CD4-positive, alpha-beta T cell treated with Interleukin-4 for 4 hours (primary cell): ENCODE measurements around the gene TAAR6.
"Not testable (repeated sequence)": the region's sequence is repeated elsewhere in the genome, so short reads cannot be mapped to it uniquely, and the experiment has no call there.

Experiments
- DNase-seq: peaks from one replicate; pipeline ENCODE4 v3.0.0-alpha.2; 2020

TAAR6 gene

DNA sequence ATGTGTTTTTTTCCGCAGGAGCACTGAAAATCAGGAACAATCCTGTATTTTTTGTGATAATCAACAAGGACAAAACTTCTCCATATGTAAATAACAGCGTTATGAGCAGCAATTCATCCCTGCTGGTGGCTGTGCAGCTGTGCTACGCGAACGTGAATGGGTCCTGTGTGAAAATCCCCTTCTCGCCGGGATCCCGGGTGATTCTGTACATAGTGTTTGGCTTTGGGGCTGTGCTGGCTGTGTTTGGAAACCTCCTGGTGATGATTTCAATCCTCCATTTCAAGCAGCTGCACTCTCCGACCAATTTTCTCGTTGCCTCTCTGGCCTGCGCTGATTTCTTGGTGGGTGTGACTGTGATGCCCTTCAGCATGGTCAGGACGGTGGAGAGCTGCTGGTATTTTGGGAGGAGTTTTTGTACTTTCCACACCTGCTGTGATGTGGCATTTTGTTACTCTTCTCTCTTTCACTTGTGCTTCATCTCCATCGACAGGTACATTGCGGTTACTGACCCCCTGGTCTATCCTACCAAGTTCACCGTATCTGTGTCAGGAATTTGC lies at the start of gene TAAR6:
Gene TAAR6, plus strand, starts transcription at position 102 of the 557 bp plus-strand sequence. Its CDS starts 0 bp downstream, at position 102.
- no peak for DNase-seq

DNA sequence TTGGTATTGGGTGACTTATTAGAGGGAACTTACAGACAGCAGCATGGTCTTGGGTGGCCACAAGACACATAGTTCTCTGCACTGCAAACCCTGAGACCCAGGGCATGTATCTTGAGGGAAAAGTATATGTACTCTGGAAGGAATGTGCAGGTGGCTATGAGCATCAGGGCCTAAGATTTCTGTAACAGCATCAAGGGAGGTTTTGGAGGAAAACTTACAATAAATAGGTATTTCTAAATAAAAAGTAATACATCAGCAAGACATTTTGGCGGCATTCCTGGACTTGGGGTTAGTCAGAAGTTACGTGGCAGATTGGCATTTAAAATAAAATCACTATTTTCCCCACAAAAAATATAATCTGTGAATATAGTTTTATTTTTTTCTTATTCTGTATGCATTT lies 49.2 kb upstream of the TAAR6 start:
- DNase-seq, result no peak

DNA sequence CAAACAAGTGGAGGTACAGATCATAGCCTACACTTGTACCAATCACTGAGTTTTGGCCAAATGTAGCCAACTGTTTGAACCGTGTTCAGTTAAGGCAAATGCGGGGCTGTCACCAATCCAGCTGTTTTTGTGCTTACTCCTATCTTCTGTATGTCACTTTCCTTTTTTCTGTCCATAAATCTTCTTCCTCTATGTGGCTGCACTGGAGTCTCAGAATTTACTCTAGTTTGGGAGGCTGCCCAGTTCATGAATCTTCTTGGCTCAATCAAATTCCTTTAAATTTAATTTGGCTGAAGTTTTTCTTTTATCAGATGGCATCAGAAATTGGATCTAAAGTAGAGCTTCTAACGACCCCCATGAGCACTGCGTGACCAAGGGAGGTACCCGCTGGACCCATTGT lies 45.5 kb upstream of the TAAR6 start:
- no peak for DNase-seq

DNA sequence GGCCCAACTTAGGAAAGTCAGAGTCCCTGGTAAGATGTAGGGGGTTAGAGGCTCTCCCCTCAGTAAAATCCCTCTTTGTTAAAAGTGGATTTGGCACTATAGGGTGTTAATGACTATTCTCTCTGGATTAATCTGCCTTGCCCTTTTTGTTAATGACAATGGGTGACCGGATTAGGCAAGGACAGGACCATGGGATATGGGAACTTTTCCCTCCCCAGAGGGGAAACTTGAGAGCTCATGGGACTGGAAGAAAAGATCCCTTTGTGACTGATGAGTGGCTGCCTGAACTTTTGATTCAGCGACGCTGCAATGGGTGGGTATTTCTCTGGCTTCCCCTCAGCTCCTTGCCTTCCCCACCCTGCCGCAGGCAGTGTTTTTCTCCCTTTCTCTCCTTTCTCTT lies 44.3 kb upstream of the TAAR6 start:
- DNase-seq, result no peak

DNA sequence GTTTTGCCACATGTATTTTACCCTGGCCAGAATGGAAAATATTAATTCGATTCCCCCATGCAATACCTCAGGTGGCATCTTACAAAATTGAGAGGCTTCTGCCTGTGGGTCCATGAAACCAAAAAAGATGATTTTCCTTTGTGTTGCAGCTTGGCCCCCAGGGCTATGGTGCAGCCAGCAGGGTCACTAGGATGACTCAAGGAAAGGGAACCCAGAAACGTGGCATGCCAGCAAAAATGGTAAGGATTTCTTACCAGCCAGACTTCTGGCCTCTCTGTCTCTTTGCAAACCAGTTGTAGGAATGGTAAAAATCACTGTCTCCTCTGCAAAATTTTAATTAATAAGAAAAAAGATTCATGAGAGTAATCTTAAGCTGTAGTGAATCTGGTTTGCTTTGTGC lies 43.7 kb upstream of the TAAR6 start:
- DNase-seq, result no peak

- DNase-seq, result no peak
These were observed 42.3 kb upstream of the TAAR6 start for GRCh38 chr6:132527791-132528190.

DNA sequence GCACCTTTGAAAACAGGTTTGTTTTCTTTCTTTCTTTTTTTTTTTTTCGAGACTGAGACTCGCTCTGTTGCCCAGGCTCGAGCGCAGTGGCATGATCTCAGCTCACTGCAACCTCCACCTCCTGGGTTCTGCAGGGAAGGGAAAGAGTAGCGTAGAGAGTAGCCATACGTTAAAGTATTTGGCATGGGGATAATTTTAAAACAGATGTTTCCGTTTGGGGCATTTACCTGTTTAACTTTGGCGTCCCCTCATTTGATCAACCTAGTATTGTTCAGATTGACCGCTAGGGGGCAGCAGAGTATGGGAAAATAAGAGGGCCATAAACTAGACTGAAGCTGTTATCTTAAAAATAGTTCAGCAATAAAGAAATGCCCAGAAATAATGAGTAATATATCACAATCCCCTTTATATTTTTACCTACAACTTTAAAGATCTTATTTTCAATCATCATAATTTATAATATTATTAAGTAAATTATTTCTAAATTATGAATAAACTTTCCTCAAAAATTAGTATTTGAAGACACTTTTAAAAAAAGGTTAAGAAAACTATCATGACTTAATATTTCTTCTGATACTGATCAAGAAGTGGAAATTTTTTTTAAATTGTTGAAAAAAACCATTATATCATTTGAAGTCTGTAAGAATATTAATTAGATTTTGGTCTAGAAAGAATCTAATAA lies 39.7 kb upstream of the TAAR6 start:
- DNase-seq, result peak; percentile 74

GRCh38 chr6:132534546-132534945 lies 35.6 kb upstream of the TAAR6 start:
- DNase-seq, result not testable (repeated sequence)

DNA sequence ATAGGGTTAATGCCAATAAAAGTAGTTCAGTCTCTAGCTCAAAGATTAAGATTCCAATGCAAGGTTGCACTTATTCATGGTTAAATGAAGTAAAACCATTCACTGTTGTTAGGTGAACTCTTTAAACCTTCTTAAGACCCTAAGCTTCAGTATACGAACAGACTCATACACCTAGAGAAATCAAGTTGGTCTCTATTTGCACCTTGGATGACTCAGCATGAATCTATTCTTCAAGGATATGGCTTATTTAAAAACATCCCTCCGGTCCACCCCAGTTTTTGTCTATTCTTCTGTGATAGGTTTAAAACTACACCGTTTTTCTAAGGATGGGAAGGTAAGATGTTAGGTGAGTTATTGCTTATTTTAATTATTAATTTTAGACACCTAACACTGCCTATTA lies 33.0 kb upstream of the TAAR6 start:
- DNase-seq, result no peak

- no peak for DNase-seq
These were observed 32.1 kb upstream of the TAAR6 start, which contains the start of gene TAAR9 for GRCh38 chr6:132537977-132538376. TSS of gene TAAR9 (plus strand) at chr6:132538277. CDS start at chr6:132538290, 13 bp downstream.

DNA sequence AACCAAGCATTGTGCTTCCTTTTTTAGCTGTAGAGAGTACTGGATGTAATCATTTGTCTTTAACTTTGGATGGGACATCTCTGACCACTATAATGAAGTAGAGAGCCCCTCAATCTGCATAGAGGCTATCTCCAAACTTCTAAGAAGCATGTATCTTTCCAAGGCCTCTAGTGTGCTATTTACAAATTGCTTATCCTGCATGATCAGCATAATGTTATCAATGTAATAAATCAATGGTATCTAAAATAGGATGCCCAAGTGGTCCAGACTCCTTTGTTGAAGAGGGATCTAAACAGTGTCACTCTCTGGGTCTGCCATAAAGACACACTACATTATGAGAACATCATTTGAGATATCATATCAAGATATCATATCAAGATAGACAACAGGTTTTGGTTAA lies 25.3 kb upstream of the TAAR6 start:
- no peak for DNase-seq

DNA sequence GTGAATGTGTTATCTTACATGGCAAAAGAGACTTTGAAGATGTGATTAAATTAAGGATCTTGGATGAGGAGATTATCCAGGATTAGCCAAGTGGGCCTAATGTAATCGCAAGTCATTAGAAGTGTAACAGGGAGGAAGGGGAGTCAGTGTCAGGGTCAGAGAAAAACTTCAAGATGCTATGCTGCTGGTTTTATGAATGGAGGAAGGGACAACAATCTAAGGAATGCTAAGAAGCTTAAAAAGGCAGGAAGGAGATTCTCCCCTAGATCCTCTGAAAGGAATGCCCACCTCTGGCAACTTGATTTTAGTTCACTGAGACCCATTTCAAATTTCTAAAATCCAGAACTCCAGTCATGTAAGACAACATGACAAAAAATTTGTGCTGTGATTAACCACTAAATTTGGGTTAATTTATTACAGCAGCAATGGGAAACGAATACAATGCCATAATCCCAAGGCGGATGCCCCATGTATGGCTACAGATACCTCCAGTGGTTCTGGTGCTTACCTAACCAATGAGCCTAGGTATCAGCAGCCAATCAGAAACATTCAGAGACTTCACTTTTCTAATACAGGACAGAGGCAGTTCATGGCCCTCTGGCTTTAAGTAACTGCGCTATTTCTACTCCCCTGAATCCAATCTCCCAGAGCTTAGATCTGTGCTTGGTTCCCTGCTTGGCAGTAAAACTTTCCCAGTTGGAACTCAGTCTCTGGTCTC lies 21.2 kb upstream of the TAAR6 start:
- no peak for DNase-seq

- DNase-seq, result no peak
These were observed 18.9 kb upstream of the TAAR6 start for GRCh38 chr6:132551214-132551613.

- no peak for DNase-seq
These were observed 17.8 kb upstream of the TAAR6 start, which contains the start of gene TAAR8 for GRCh38 chr6:132552372-132552771. TSS of gene TAAR8 (plus strand) at chr6:132552672. CDS start at chr6:132552693, 21 bp downstream.

DNA sequence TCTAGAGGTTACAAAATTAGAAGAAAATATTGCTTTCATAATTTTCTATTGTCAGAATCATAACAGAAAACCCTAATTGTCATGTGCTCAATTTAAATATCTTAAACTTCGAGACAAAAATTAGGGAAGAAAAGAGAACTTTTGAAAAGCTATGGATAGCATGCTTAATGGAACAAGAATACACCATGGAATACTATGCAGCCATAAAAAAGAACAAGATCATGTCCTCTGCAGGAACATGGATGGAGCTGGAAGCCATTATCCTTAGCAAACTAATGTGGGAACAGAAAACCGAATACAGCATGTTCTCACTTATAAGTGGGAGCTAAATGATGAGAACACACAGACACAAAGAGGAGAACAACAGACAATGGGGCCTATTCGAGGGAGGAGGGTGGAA lies 10.0 kb upstream of the TAAR6 start:
- DNase-seq, result not testable (repeated sequence)

GRCh38 chr6:132566404-132566803 lies 3.7 kb upstream of the TAAR6 start:
- DNase-seq, result no peak

DNA sequence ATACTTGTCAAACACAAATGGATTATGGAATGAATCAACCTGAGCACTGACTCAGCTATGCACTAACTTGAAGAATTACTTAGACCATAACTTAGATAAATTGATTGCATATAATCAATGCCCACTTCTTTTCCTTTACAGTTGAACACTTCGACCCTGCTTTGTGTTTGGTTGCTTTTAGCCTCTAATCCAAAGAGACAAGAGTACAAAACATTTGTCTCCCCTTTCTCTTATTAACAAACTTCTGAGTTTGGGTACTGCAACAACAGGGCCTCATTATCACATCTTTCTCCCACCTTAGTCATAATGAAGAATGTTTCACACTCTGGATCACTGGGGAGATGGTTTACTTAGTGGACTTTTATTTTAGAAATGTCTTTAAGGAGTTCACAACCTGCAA lies 2.6 kb upstream of the TAAR6 start:
- DNase-seq, result no peak

GRCh38 chr6:132568611-132569010 lies 1.5 kb upstream of the TAAR6 start:
- DNase-seq, result no peak

DNA sequence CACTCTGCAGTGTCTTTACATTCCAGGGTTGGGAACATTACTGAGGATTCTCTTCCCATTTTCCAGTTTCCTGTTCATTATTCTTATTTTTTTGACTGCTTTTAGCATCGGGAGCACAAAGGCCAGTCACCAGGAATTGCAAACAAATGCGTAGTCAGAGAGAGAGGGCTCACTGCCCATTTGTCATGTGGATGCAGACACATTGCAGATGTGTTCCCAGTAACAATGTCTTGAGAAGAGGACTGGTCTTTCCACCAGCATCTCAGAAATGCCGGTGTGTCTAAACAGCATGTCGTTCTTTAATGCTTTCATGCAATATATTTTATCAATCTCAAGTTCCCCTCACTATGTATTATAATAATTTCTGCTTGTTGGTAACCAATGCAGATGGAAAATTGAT lies 952 bp upstream of the TAAR6 start:
- no peak for DNase-seq

GRCh38 chr6:132571774-132572173 lies 1.7 kb downstream of the TAAR6 start:
- no peak for DNase-seq

DNA sequence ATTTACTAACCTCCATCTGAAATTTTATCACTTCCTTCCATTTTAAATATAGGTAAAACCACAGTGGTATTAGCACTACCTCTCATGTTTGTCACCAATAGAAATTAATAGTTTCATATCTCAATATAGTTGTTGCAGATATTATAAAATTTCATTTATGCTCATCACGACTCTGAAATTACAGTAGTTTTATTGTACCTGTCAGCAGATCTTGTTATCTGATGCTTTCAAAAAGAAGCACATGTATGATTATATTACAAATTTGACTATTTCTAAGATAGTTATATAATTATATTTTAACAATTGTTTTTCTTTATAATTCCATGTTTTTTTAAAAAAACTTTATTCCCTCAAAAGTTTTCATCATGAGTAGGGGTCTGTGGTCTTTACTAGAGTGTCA lies 14.6 kb downstream of the TAAR6 start:
- DNase-seq, result no peak

- DNase-seq, result no peak
These were observed 17.3 kb downstream of the TAAR6 start for GRCh38 chr6:132587424-132587823.

GRCh38 chr6:132589454-132589853 lies 19.3 kb downstream of the TAAR6 start, which contains the start of gene TAAR5:
TSS of gene TAAR5 (minus strand) at chr6:132589741. CDS start at chr6:132589686, 55 bp downstream.
- no peak for DNase-seq

DNA sequence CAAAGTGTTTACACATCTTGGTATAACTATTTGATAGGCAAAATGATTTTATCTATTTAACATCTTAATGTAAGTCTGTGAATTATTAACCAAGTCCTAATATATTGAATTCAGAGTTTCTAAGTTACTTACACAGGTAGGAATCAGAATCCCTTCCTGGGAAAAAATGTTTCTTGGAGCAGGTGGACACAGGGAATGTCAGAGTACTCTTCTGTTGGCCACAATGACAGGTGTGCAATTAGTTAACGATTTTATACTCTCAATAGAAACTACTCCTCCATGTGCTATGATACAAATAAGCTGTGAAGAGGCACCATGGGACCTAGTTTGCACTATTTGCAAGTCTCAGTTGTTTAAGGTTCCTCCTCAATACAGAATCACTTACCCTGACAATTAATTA lies 20.2 kb downstream of the TAAR6 start:
- no peak for DNase-seq
